Fibroblast of the aortic adventitia (primary cell): ENCODE measurements around the gene NTMT2. TPM values are rescaled to one million over a fixed set of nuclear protein-coding genes. Genes with fewer than 3 reads are reported as not detected.
"Not testable (repeated sequence)": the region's sequence is repeated elsewhere in the genome, so short reads cannot be mapped to it uniquely, and the experiment has no call there.

Experiments
- DNase-seq: peaks from one replicate; pipeline ENCODE4 v3.0.0-alpha.2; 2010; ENCODE audit warnings: low read depth
- H3K4me3 ChIP-seq: 2 replicates; pipeline ENCODE4 v1.5.1; 2011; ENCODE audit warnings: low read depth, mild to moderate bottlenecking, control low read depth, low read length, moderate library complexity
- CTCF ChIP-seq: IDR thresholded peaks from 2 replicates; pipeline ENCODE4 v1.5.1; 2011; ENCODE audit warnings: mild to moderate bottlenecking, low read length, control low read depth, inconsistent platforms; ENCODE audit not compliant: insufficient read depth
- total RNA-seq: library from RNA; depleted of rRNA; stranded (reverse); fragments of >200 nt; gene quantifications from 2 replicates; pipeline ENCODE4 v1.2.3, GENCODE V29; 2012; ENCODE audit warnings: low replicate concordance

Gene NTMT2
- total RNA-seq: not detected in 2 replicates

GRCh38 chr1:170145770-170146676 lies at the start of gene NTMT2:
TSS of gene NTMT2 (plus strand) at chr1:170145959. CDS start at chr1:170146108, 149 bp downstream.
- no peak within 1 kb of the TSS for H3K4me3 ChIP-seq
- DNase-seq: peak; percentile 63
- TF ChIP-seq CTCF: no peak

GRCh38 chr1:170095976-170096748 lies 49.6 kb upstream of the NTMT2 start:
- H3K4me3 ChIP-seq: no peak overlapping the region
- no peak for TF ChIP-seq CTCF
- no peak for DNase-seq

- DNase-seq: no peak
- no peak overlapping the region for H3K4me3 ChIP-seq
- TF ChIP-seq CTCF: no peak
These were observed 48.9 kb upstream of the NTMT2 start for GRCh38 chr1:170096806-170097340.

- DNase-seq: no peak
- H3K4me3 ChIP-seq: no peak overlapping the region
- no peak for TF ChIP-seq CTCF
These were observed 48.3 kb upstream of the NTMT2 start for GRCh38 chr1:170097449-170097948.

GRCh38 chr1:170113140-170113539 lies 32.6 kb upstream of the NTMT2 start:
- DNase-seq, H3K4me3 ChIP-seq: not testable (repeated sequence)

- peak; percentile 68 for DNase-seq
- H3K4me3 ChIP-seq: no peak overlapping the region
- TF ChIP-seq CTCF: no peak
These were observed 30.9 kb upstream of the NTMT2 start for GRCh38 chr1:170114906-170115305.

GRCh38 chr1:170122366-170122765 lies 23.4 kb upstream of the NTMT2 start:
- H3K4me3 ChIP-seq: no peak overlapping the region
- TF ChIP-seq CTCF: no peak
- no peak for DNase-seq
